ENCODE data around the gene MATN4.
A peak's percentile ranks its signal among the peaks of the same experiment; 100 is the strongest.

The MATN4 gene

GRCh38 chr20:45318948-45319347, 10.8 kb upstream of the MATN4 start:
- Histone ChIP-seq H3F3A (ENCODE audit: control insufficient read depth, insufficient read depth) (peaks cover 11% of the 10 kb centered on the region), H3K4me3 (ENCODE audit: low read length) (no peak overlapping the region), H3K27me3 (ENCODE audit: control insufficient read depth, low read length) (peaks cover 4% of the 10 kb centered on the region; the same call in 1 of the 2 replicates), H3K9me2 (replicated peaks; ENCODE audit: control insufficient read depth, low read length) (no peaks in the 10 kb centered on the region), H3K27ac (ENCODE audit: low read depth, low read length) (no peak overlapping the region), H3K4me2 (ENCODE audit: low read length) (peak overlapping the region; percentile 37; the same call in 1 of the 2 replicates), H3K79me2 (ENCODE audit: control insufficient read depth, low read length) (no peaks in the 10 kb centered on the region), H3K4me1 (ENCODE audit: control insufficient read depth, low read length) (peaks cover 39% of the 10 kb centered on the region), H4K20me1 (ENCODE audit: control insufficient read depth, insufficient read depth, low read depth, low read length) (no peaks in the 10 kb centered on the region), H3K36me3 (ENCODE audit: control insufficient read depth, low read length) (no peaks in the 10 kb centered on the region), H3K9me3 (ENCODE audit: control insufficient read depth, insufficient read depth, low read length) (no peaks in the 10 kb centered on the region)
- TF ChIP-seq EZH2phosphoT487 (IDR thresholded peaks at IDR 0.05; ENCODE audit: borderline replicate concordance, low read length), result no peak

GRCh38 chr20:45318386-45318939, 10.4 kb upstream of the MATN4 start:
- Histone ChIP-seq H3K4me1 (ENCODE audit: control insufficient read depth, low read length) (peaks cover 39% of the 10 kb centered on the region), H3K79me2 (ENCODE audit: control insufficient read depth, low read length) (no peaks in the 10 kb centered on the region), H3K27me3 (ENCODE audit: control insufficient read depth, low read length) (peaks cover 4% of the 10 kb centered on the region; the same call in 1 of the 2 replicates), H3F3A (ENCODE audit: control insufficient read depth, insufficient read depth) (peaks cover 11% of the 10 kb centered on the region), H3K27ac (ENCODE audit: low read depth, low read length) (no peak overlapping the region), H3K9me2 (replicated peaks; ENCODE audit: control insufficient read depth, low read length) (no peaks in the 10 kb centered on the region), H3K4me2 (ENCODE audit: low read length) (no peak overlapping the region), H3K36me3 (ENCODE audit: control insufficient read depth, low read length) (no peaks in the 10 kb centered on the region), H3K9me3 (ENCODE audit: control insufficient read depth, insufficient read depth, low read length) (no peaks in the 10 kb centered on the region), H4K20me1 (ENCODE audit: control insufficient read depth, insufficient read depth, low read depth, low read length) (no peaks in the 10 kb centered on the region), H3K4me3 (ENCODE audit: low read length) (no peak overlapping the region)
- TF ChIP-seq EZH2phosphoT487 (IDR thresholded peaks at IDR 0.05; ENCODE audit: borderline replicate concordance, low read length), result no peak
- TF ChIP-seq CTCF (IDR thresholded peaks at IDR 0.05; ENCODE audit: low read depth, low read length, poor library complexity, severe bottlenecking), result no peak

- H3K27me3 ChIP-seq (ENCODE audit: control insufficient read depth, low read length), result peaks cover 4% of the 10 kb centered on the region; the same call in 1 of the 2 replicates
- TF ChIP-seq EZH2phosphoT487 (IDR thresholded peaks at IDR 0.05; ENCODE audit: borderline replicate concordance, low read length) (no peak), CTCF (IDR thresholded peaks at IDR 0.05; ENCODE audit: low read depth, low read length, poor library complexity, severe bottlenecking) (no peak)
- peaks cover 11% of the 10 kb centered on the region for H3F3A ChIP-seq (ENCODE audit: control insufficient read depth, insufficient read depth)
- H3K27ac ChIP-seq (ENCODE audit: low read depth, low read length), result no peak overlapping the region
- H3K4me2 ChIP-seq (ENCODE audit: low read length), result no peak overlapping the region
- H3K9me2 ChIP-seq (replicated peaks; ENCODE audit: control insufficient read depth, low read length), result no peaks in the 10 kb centered on the region
- no peaks in the 10 kb centered on the region for H3K36me3 ChIP-seq (ENCODE audit: control insufficient read depth, low read length)
- H3K4me1 ChIP-seq (ENCODE audit: control insufficient read depth, low read length), result peaks cover 36% of the 10 kb centered on the region
- H3K4me3 ChIP-seq (ENCODE audit: low read length), result no peak overlapping the region
- H3K9me3 ChIP-seq (ENCODE audit: control insufficient read depth, insufficient read depth, low read length), result no peaks in the 10 kb centered on the region
- no peaks in the 10 kb centered on the region for H3K79me2 ChIP-seq (ENCODE audit: control insufficient read depth, low read length)
- H4K20me1 ChIP-seq (ENCODE audit: control insufficient read depth, insufficient read depth, low read depth, low read length), result no peaks in the 10 kb centered on the region
Observed at GRCh38 chr20:45317826-45318225, 9.7 kb upstream of the MATN4 start.
